HG03342 (cell line): ENCODE results near the gene LIN7B.
"Not testable (repeated sequence)": the region's sequence is repeated elsewhere in the genome, so short reads cannot be mapped to it uniquely, and the experiment has no call there.

Experiments
- ATAC-seq: cut with Tn5 transposase; IDR thresholded peaks from one replicate; pipeline ENCODE4 v1.9.1; 2021; ENCODE audit warnings: mild to moderate bottlenecking, moderate library complexity; ENCODE audit not compliant: unreplicated experiment

LIN7B gene

DNA sequence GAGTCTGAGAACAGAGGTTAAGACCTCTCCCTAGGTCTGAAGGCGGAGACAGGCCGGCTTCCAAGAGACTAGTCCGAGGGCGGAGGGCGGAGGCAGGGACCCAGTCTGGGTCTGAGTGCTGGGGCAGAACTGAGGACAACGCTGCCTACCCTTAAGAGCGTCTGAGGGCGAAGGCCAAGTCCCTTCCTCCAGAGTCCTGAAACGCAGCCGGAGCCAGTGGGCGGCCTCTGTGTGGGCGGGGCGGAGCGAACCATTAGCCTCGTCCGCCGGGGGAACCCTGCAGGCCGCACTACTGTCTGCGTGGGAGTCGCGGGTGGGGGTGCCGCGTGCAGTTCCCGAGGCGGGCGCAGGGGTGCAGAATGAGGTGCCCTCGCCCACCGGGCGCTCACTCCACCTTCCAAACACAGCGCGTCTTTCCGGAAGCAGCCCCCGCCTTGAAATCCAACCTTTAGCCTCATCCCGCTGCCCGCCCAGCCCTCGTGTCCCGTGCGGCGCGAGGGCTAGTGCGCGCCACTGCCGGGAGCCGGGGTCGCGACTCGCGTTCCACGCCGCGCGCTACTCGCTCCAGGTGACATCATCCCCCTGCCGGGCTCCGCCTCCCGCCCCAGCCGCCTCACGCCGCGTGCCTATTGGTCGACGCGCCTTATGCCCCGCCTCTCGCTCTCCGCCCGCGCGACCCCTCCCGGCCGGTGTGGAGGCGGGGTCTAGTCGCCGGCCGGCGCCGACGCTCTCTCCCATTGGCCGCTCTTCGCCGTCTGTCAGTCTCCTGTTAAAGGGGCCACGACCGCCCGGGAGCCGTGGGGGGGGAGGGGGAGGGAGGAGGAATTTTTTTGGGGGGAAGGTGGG is 4.6 kb downstream of the LIN7B start, which contains the start of gene C19orf73:
C19orf73 (minus strand) TSS at position 579 of the 846 bp plus-strand sequence; CDS start at position 458, 121 bp downstream.
- ATAC-seq, result peak; percentile 75

- ATAC-seq, result no peak
These were observed 5.5 kb downstream of the LIN7B start, which contains the start of gene PPFIA3 for GRCh38 chr19:49119411-49120324. TSS of gene PPFIA3 (plus strand) at chr19:49119544. CDS start at chr19:49127874, 8,330 bp downstream.

DNA sequence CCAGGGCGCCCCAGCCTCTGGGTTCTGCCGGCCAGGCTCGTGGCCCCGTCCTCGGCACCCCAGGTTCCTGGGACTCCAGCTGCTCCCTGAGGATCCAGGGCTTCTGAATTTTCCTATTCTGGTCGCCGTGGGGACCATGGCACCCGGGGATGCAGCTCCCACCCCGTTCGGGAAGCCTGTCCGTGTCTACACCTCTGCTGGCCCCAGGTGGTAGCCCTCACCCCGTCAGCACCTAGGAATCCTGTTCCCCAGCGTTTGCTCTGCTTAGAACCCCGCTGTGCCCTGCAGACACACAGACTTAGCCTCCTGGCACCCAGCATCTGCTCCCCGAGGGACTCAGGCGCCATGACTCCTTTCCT is 6.1 kb downstream of the LIN7B start:
- no peak for ATAC-seq

- ATAC-seq, result no peak
These were observed 6.7 kb downstream of the LIN7B start for GRCh38 chr19:49120868-49121267.

- ATAC-seq, result not testable (repeated sequence)
These were observed 7.7 kb downstream of the LIN7B start for GRCh38 chr19:49121841-49122240.

- ATAC-seq, result not testable (repeated sequence)
These were observed 9.1 kb downstream of the LIN7B start for GRCh38 chr19:49123285-49123684.

GRCh38 chr19:49125025-49125731 is 11.0 kb downstream of the LIN7B start:
- no peak for ATAC-seq

GRCh38 chr19:49126575-49126974 is 12.4 kb downstream of the LIN7B start:
- no peak for ATAC-seq

DNA sequence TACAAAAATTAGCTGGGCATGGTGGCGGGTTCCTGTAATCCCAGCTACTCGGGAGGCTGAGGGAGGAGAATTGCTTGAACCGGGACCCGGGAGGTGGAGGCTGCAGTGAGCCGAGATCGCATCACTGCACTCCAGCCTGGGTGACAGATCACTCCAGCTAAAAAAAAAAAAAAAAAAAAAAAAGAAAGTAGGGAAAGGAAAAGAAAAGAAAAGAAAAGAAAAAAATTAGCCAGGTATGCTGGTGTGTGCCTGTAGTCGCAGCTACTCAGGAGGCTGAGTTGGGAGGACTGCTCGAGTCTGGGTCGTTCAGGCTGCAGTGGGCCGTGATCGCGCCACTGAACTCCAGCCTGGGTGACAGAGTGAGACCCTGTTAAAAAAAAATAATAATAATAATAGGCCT is 13.1 kb downstream of the LIN7B start:
- not testable (repeated sequence) for ATAC-seq

DNA sequence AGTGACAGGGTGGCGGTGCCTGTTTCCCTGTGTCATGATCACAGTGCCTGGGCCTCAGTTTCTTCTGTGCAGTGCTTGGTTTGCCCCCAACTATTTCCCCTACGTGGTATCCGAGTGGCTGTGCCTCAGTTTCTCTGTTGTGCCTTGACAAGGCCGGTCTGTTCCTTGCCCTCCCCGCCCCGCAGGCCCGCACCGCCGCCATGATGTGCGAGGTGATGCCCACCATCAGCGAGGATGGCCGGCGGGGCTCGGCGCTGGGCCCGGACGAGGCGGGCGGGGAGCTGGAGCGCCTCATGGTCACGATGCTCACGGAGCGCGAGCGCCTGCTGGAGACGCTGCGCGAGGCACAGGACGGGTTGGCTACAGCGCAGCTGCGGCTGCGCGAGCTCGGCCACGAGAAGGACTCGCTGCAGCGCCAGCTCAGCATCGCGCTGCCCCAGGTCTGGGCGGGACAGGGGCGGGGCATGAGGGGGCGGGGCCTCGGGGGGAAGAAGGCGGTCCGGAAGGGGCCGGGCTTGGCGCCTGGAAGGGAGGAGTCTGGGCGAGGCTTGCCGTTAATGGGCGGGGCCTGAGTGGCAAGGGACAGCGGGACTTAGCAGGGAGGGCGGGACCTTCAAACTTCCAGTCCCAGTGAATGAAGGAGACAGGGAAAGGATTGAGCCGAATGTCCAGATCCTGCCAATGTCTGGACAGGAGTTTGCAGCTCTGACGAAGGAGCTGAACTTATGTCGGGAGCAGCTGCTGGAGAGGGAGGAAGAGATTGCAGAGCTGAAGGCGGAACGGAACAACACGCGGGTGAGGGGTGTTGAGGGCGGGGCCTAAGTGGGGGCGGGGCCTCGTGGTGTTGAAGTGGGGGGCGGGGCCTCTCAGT is 13.7 kb downstream of the LIN7B start:
- peak; percentile 85 for ATAC-seq

DNA sequence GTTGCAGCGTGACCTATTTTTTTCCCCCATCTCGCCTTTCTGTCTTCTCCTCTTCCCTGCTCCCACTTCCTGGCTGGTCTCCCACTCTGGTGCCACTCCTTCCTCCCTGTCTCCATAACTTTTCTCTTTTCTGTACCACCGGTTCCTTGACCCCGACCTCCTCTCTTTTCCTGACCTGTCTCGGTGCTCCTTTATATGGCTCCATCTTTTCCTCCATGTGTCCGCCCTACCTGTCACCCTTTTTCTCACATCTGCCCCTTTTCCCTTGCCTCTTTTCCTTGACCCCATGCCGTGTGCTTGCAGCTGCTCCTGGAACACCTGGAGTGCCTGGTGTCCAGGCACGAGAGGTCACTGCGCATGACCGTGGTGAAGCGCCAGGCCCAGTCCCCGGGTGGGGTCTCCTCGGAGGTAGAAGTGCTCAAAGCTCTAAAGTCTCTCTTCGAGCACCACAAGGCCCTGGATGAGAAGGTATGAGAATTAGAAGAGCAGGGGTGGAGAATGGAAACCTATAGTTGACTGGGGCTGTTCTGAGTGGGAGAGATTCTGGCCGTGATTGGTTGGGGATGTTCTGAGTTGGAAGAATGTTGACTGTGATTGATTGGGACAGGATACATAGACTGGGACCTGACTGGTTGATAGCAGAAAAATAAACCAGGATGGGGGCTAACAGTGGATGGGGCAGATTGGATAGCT is 14.5 kb downstream of the LIN7B start:
- no peak for ATAC-seq

GRCh38 chr19:49129238-49129583 is 15.0 kb downstream of the LIN7B start:
- ATAC-seq, result no peak

- no peak for ATAC-seq
These were observed 16.2 kb downstream of the LIN7B start for GRCh38 chr19:49130325-49130724.

GRCh38 chr19:49132974-49133609 is 18.9 kb downstream of the LIN7B start:
- no peak for ATAC-seq

- no peak for ATAC-seq
These were observed 19.7 kb downstream of the LIN7B start for GRCh38 chr19:49133621-49134454.

- ATAC-seq, result no peak
These were observed 21.5 kb downstream of the LIN7B start for GRCh38 chr19:49135686-49136085.

DNA sequence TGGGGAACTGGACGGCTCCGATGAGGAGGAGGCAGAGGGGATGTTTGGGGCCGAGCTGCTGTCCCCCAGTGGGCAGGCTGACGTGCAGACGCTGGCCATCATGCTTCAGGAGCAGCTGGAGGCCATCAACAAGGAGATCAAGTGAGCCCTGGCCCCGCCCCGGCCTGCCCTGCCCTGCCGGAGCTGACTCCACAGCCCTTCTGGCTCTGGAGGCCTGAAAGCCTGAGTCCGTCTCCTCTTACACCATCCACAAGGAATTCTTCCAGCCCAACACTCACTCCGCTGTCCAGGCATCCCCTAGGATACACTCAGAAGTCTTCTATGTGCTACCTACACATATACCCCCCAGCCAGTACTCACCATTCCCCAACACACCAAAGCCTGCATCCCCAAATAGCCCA is 22.6 kb downstream of the LIN7B start:
- ATAC-seq, result no peak

DNA sequence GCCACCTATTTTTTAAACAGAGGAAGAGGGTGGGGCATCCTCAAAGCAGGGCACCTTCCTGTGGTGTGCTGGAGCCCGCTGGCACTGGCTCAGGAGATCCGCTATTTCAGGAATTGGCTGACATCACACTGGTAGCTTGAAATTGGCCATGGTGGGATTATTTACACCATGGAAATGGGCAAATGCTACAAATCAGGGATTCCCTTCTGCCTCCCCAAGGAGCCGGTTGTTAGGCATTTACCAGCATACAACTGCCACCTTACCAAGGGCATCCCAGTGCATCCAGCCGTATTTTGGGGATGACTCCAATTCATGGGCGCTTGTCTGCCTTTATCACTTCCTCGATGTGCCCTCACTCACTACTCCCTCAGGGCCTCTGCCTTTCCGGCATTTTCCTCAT is 26.8 kb downstream of the LIN7B start:
- no peak for ATAC-seq
